ENCODE results near the gene HDAC4.

DNA sequence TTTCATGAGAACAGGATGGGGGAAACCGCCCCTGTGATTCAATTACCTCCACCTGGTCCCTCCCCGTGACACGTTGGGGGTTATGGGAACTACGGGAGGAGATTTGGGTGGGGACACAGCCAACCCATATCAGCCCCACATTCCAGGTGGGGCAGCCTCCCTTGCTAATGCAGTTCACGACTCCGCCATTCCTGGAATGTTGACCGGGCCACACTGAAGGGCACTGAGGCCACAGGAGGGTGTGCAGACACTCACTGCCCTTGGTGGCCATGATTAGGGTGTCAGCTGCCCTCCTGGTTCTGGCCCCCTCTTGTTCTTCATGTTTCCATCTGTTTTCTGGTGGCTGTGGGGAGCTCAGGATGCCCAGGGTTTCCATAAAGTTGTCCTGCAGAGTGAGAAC lies 376.6 kb downstream of the HDAC4 start:
- TF ChIP-seq, protein P1, sequence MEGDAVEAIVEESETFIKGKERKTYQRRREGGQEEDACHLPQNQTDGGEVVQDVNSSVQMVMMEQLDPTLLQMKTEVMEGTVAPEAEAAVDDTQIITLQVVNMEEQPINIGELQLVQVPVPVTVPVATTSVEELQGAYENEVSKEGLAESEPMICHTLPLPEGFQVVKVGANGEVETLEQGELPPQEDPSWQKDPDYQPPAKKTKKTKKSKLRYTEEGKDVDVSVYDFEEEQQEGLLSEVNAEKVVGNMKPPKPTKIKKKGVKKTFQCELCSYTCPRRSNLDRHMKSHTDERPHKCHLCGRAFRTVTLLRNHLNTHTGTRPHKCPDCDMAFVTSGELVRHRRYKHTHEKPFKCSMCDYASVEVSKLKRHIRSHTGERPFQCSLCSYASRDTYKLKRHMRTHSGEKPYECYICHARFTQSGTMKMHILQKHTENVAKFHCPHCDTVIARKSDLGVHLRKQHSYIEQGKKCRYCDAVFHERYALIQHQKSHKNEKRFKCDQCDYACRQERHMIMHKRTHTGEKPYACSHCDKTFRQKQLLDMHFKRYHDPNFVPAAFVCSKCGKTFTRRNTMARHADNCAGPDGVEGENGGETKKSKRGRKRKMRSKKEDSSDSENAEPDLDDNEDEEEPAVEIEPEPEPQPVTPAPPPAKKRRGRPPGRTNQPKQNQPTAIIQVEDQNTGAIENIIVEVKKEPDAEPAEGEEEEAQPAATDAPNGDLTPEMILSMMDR (IDR thresholded peaks at IDR 0.05): no peak
- TF ChIP-seq POLR2A (IDR thresholded peaks at IDR 0.05): no peak
